Superior temporal gyrus (tissue), 1 donor: ENCODE results near the gene ANKRD7.
"Not testable (repeated sequence)": the region's sequence is repeated elsewhere in the genome, so short reads cannot be mapped to it uniquely, and the experiment has no call there.

ENCODE experiments used
- DNase-seq: peaks from one replicate; pipeline ENCODE4 v3.0.0-alpha.2; 2016; ENCODE audit errors: extremely low spot score

The ANKRD7 gene

DNA sequence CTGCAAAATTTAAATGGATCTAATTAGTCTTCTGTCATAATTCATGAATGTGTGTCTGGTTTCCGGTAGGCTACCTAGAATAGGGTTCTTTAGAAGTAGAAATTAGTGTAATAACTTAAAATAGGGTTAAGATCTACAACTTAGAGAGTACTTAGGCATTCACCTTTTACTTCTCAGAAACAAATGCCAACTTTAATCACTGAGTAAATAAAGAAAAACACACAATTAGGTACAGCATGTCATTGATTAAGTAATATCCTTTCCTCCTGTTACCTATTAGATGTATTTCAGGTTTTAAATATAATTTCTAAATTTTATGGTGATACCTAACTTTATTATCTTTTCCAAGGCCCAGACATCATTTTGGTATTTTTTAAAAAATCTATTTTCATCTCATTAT is 9.3 kb downstream of the ANKRD7 start:
- no peak for DNase-seq

DNA sequence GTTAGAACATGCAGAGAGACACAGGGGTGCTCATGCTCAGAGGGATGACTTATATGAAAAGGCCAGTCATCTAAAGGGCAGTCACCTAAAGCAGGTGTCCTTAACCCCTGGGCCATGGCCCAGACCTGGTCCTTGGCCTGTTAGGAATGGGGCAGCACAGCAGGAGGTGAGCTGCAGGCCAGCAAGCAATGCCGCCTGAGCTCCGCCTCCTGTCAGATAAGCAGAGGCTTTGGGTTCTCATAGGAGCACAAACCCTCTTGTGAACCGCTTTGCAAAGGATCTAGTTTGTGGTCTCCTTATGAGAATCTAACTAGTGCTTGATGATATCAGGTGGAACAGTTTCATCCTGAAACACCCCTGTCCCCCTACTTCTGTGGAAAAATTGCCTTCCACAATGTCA is 14.5 kb downstream of the ANKRD7 start:
- no peak for DNase-seq

DNA sequence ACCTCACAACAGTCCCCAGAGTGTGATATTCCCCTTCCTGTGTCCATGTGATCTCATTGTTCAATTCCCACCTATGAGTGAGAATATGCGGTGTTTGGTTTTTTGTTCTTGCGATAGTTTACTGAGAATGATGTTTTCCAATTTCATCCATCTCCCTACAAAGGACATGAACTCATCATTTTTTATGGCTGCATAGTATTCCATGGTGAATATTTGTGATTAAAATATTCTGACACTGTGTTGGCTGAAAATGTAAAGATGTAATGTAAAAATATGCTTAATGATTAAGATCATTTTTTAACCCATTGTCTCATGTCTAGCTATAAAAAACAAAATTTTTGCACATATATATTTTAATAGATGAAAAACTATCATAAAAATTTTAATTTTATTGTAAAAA is 15.8 kb downstream of the ANKRD7 start:
- DNase-seq = not testable (repeated sequence)

DNA sequence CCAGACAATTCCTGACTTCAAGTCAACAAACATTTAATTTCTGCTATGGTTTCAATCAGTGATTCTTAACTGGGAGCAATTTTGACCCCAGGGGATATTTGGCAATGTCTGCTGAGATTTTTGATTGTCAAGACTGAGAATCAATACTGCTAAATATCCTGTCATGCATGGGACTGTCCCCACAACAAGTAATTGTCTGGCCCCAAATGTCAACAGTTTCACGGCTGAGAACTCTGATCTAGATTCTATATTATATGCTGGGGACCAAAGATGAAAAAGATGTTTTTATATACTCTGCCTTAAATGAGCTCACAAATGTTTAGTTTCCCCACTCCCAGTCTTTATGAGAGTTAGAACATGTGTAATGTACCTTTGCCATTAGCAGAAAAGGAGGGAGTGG is 19.2 kb downstream of the ANKRD7 start:
- DNase-seq = no peak

DNA sequence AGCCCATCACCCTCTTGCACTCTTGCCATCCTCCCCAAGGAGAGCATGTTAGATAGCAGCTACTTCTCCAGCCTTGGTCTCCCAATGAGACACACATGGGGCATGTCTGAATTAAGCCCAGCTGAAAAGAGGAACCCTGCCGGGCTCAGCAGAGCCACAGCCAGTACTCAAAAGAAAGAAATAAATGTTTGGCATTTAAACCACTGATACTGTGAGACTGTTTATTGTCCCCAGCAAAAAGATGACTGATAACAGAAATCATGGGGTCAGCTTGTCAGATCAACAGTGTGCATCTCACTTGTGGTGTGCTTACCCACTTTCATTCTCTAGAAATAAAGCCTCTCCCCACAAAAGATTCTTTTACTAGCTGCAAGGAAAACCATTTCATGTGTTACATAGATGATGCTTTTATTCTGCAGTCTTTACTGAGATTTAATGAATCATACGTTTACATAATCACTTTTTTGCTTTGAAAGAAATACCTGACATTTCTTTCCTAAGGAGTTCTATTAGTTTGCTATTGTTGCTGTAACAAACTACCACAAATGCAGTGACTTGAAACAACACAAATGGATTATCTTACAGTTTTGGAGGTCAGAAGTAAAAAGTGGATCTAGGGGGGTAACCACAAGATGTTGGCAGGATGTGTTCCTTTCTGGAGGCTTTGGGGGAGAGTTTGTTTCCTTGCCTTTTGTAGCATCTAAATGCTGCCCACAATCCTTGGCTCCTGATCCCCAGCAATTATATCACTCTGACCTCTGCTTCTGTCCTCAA is 20.9 kb downstream of the ANKRD7 start:
- DNase-seq = no peak

DNA sequence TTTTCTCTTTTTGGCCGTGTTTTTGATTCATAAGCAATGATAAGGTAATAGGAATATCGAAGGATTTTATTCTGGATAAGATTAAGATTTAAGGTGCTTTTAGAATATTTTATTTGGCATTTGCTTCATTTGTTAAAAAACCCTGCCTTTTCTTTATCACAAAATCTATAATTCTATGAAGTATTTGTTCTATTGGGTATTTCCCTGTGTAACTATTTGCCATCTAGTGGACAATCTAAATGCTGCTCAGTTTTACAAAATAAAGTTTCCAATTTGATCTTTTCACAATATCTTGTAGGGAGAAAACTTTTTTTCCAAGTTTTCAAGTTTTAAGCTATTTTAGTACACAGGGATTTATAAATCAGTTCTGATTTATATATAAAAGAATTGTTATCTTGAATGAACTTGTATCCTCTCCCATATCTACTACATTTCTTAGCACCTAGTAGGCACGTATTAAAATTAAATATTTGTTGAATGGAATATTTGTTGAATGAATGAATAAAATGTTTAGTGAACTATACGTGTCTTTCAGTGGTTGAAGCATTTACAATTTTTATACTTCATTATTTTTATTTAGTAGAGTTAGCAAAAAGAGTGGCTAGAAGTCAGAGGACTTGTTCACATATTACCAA is 26.5 kb downstream of the ANKRD7 start:
- no peak for DNase-seq

DNA sequence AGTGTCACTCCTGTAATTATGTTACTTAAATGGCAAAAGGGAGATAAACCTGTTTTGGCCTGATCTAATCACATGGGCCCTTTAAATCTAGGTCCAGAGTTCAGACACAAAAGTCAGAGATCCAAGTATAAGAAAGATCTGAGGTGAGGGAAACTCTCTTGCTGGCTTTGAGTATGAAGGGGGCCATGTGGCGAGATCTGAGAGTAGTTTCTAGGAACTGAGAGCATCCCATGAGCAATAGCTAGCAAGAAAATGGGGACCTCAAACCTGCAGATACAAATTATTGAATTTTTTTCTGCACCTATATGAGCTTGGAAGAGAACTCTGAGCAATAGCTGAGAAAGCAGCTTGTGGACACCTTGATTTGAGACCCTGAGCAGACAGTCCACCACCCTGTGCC is 27.6 kb downstream of the ANKRD7 start:
- DNase-seq = no peak

DNA sequence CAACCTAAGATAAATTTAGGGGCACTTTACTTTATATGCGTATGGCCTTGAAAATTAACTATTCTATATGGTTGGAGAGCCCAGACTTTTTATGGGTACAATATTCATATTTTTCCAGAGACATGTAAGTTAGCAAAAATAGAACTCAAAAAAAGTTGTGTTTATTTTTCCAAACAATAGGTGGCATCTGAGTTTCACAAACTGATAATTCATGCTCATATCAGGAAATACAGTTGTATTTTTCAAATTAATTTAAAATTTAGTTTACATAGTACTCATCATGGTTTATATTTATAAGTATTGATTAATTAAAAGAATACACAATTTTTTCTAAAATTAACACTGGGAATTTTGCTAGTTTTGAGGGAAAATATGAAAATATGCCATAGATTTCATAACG is 34.6 kb downstream of the ANKRD7 start:
- no peak for DNase-seq

DNA sequence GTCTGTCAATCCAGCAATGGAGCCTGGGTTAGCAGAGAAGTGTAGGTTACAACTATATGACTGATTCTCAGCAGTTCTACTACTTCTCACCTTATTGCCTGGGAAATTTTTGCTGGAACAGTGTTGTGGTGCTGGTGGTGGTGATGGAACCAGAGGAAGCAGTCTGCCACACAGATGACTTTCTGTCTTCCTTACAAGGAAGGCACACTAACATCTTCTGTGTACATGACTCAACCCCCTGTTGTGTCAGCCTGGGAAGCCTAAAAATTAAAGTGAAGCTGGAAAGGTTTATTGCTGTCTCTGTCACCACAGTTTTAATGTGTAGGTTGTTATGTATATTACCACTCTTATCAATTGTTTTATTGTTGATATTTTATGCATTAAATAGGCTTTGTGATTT is 40.3 kb downstream of the ANKRD7 start:
- no peak for DNase-seq

DNA sequence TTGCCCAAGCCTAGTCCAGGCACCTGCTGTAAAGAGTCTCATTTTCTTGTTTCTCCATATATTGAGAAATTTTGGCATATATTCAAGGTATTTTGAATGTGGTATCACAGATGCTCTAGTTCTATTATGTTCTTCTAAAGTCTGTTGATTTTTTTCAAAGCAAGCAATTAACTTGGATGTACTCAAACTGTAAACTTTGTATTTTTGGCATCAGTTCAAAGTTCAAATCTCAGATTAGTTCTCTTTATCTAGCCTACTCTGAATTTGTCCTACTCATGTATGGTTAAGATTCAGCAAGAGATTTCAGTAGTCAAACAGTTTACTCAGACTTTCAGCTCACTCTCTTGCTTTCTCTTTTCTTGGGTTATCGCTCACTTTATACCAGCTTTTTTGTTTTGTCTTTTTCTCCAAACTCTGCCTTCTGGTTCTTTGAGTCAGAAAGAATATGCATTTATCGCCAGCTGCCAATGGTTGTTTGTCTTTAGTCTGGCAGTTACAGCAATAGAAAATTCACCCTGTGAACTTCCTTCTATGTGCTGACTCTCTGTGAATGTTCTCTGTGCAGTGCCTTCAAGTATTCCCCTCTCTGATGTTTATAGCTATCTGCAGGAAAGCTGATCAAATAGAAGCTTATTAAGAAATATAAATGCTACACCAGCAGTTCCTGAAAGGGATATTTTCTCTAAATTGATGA is 56.0 kb downstream of the ANKRD7 start:
- DNase-seq = no peak

DNA sequence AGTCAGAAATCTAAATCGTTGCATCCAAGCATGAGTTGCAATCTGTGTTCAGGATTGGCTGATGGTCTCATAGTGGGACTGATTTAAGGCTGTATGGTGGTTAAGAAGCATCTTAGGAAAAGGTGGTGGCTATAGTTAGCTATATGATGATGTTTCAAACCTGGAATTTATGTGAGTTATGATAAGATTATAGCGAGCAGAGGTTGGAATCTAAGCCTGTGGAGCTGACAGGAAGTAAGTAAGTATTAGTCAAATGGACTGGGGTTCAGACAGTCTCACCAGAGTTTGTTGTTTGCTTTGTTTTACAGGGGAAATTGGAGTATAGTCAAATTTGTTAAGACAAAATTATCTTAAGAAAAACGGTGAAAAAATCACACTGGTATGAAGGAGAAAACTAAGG is 56.7 kb downstream of the ANKRD7 start:
- no peak for DNase-seq

DNA sequence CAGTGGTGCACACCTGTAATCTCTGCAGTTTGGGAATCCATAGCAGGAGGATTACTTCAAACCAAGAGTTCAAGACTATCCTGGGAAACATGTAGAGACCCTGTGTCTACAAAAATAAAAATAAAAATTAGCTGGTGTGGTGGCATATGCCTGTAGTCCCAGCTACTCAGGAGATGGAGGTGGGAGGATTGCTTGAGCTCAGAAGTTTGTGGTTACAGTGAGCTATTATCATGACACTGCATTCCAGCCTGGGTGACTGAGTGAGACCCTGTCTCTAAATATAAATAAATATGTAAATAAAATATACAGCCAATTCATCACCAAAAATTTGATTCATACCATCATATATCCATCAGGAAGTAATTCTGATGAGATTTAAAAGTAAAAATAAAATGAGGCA is 60.9 kb downstream of the ANKRD7 start:
- no peak for DNase-seq

DNA sequence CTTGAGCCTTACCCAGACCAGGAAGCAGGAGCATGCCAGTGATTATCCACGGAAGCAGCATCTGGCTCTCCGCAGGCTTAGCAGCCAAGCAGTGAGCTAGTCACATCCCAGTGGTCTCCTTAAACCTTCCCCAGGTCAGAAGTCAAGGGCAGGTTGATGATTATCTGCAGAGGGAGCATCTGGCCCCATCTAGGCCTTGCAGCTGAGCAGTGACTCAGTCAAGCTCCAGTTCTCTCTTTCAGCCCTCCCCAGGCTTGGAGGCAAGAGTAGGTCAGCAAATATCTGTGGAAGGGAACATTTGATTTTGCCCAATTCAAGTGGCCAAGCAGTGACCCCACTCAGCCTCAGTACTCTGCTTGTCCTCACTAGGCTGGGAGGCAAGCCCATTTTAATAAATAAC is 61.6 kb downstream of the ANKRD7 start:
- no peak for DNase-seq

DNA sequence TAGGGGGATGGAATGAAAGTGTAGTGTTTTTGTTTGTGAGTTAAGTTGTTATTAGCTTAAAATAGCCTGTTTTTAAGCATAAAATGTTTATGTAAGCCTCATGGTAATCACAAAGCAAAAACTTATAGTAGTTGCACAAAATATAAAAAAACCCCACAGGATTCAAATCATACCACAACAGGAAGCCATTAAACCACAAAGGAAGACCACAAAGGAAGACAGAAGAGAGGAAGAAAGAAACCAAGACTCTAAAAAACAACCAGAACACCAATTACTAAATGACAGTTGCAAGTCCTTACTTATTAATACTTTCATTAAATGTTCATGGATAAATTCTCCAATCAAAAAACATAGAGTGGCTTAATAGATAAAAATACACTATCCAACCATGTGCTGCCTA is 63.6 kb downstream of the ANKRD7 start:
- no peak for DNase-seq

DNA sequence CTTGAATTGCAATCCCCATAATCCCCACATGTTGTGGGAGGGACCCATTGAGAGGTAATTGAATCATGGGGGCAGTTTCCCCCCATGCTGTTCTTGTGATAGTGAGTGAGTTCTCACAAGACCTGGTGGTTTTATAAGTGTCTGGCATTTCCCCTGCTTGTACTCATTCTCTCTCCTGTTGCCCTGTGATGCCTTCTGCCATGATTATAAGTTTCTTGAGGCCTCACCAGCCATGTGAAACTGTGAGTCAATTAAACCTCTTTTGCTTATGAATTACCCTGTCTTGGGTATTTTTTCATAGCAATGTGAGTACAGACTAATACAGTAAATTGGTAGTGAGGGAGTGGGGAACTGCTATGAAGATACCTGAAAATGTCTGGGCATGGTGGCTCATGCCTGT is 65.0 kb downstream of the ANKRD7 start:
- no peak for DNase-seq
